ENCODE results near the gene ARHGAP45. TPM values are rescaled to one million over a fixed set of nuclear protein-coding genes. Genes with fewer than 3 reads are reported as not detected.

Gene ARHGAP45
- total RNA-seq, 2 donors from 2014 or later, result 13.2 to 23.4 TPM

GRCh38 chr19:1115646-1116420 is 48.9 kb downstream of the ARHGAP45 start:
- Histone ChIP-seq H3K27ac (no peak overlapping the region), H3K27me3 (no peaks in the 10 kb centered on the region), H3K36me3 (replicated peaks in 1 of 2; ENCODE audit: insufficient read depth in 1 of 2, low read depth in 2 of 2) (peaks cover 8 to 38% of the 10 kb centered on the region in 2 donors), H3K4me1 (peaks cover 19% of the 10 kb centered on the region), H3K4me3 (no peak overlapping the region), H3K9me3 (no peaks in the 10 kb centered on the region)
- no peak for DNase-seq
- intact Hi-C loops (cut with DNase I), result no loop called here
- no peak for ATAC-seq
- 94 to 98% methylated on average over 24 to 29 of the region's 35 CpGs for WGBS, 2 donors
- TF ChIP-seq POLR2A (IDR thresholded peaks at IDR 0.05), result no peak
- no peak for TF ChIP-seq CTCF (IDR thresholded peaks at IDR 0.05)

- no peak overlapping the region for H3K27ac ChIP-seq
- WGBS, 2 donors, result 88 to 90% methylated on average over 5 to 43 of the region's 52 CpGs
These were observed 50.0 kb downstream of the ARHGAP45 start for GRCh38 chr19:1116726-1117581.

GRCh38 chr19:1117654-1118053 is 50.7 kb downstream of the ARHGAP45 start:
- no peak for DNase-seq
- Histone ChIP-seq H3K27me3 (no peaks in the 10 kb centered on the region), H3K4me3 (no peak overlapping the region), H3K9me3 (no peaks in the 10 kb centered on the region), H3K27ac (no peak overlapping the region), H3K4me1 (peaks cover 14% of the 10 kb centered on the region), H3K36me3 (replicated peaks in 1 of 2; ENCODE audit: insufficient read depth in 1 of 2, low read depth in 2 of 2) (peaks cover 8 to 50% of the 10 kb centered on the region in 2 donors)
- intact Hi-C loops (cut with DNase I), result no loop called here
- TF ChIP-seq CTCF (IDR thresholded peaks at IDR 0.05) (no peak), POLR2A (IDR thresholded peaks at IDR 0.05) (no peak)
- ATAC-seq, result no peak
- 94 to 95% methylated on average over 16 of the region's 16 CpGs for WGBS, 2 donors

More at GRCh38 chr19:1116726-1117581, 50.0 kb downstream of the ARHGAP45 start:
- DNase-seq (no peak), ATAC-seq (no peak)
- Histone ChIP-seq H3K9me3 (no peaks in the 10 kb centered on the region), H3K4me1 (peaks cover 19% of the 10 kb centered on the region), H3K27me3 (no peaks in the 10 kb centered on the region), H3K36me3 (replicated peaks in 1 of 2; ENCODE audit: insufficient read depth in 1 of 2, low read depth in 2 of 2) (peaks cover 8 to 44% of the 10 kb centered on the region in 2 donors), H3K4me3 (no peak overlapping the region)
- intact Hi-C loops (cut with DNase I), result no loop called here
- TF ChIP-seq CTCF (IDR thresholded peaks at IDR 0.05) (no peak), POLR2A (IDR thresholded peaks at IDR 0.05) (no peak)

GRCh38 chr19:1118999-1119398 is 52.0 kb downstream of the ARHGAP45 start:
- H3K36me3 ChIP-seq (replicated peaks in 1 of 2; ENCODE audit: insufficient read depth in 1 of 2, low read depth in 2 of 2), result peaks cover 17 to 62% of the 10 kb centered on the region in 2 donors
- no peak for DNase-seq

More at GRCh38 chr19:1118999-1119398, 52.0 kb downstream of the ARHGAP45 start:
- Histone ChIP-seq H3K4me1 (peaks cover under 1% of the 10 kb centered on the region), H3K4me3 (no peak overlapping the region), H3K9me3 (no peaks in the 10 kb centered on the region), H3K27me3 (no peaks in the 10 kb centered on the region), H3K27ac (no peak overlapping the region)
- WGBS, 2 donors, result 93 to 97% methylated on average over 27 to 34 of the region's 34 CpGs
- no peak for ATAC-seq
- TF ChIP-seq POLR2A (IDR thresholded peaks at IDR 0.05) (no peak), CTCF (IDR thresholded peaks at IDR 0.05) (no peak)
- intact Hi-C loops (cut with DNase I), result no loop called here

Measured in body of pancreas (tissue), 4 donors.